Muscle layer of colon (tissue), 2 donors: ENCODE measurements around the gene FGFR3.

Source experiments
- H3K27ac ChIP-seq: one replicate; pipeline ENCODE4 v1.7.0; 2013; ENCODE audit warnings: low read depth, mild to moderate bottlenecking, low read length, moderate library complexity
- H3K27me3 ChIP-seq, 2 donors: one replicate each; pipeline ENCODE4 v1.7.0; 2013; ENCODE audit warnings: low read length in 2 of 2, mild to moderate bottlenecking in 2 of 2; ENCODE audit not compliant: insufficient read depth in 2 of 2, control insufficient read depth in 1 of 2
- H3K36me3 ChIP-seq: one replicate; pipeline ENCODE4 v1.7.0; 2013; ENCODE audit warnings: mild to moderate bottlenecking, low read length; ENCODE audit not compliant: insufficient read depth
- H3K4me1 ChIP-seq: one replicate; pipeline ENCODE4 v1.7.0; 2013; ENCODE audit warnings: mild to moderate bottlenecking, low read length; ENCODE audit not compliant: insufficient read depth
- H3K4me3 ChIP-seq, 2 donors: one replicate each; pipeline ENCODE4 v1.7.0; 2013; ENCODE audit warnings: low read length in 2 of 2, low read depth in 1 of 2, mild to moderate bottlenecking in 1 of 2, moderate library complexity in 1 of 2
- H3K9ac ChIP-seq: one replicate; pipeline ENCODE4 v1.7.0; 2013; ENCODE audit warnings: low read length
- H3K9me3 ChIP-seq: one replicate; pipeline ENCODE4 v1.7.0; 2013; ENCODE audit warnings: mild to moderate bottlenecking, low read length
- donor health status: abdominal sarcoma.
- donor health status: Adenocarcinoma of cecum.

Gene FGFR3

DNA sequence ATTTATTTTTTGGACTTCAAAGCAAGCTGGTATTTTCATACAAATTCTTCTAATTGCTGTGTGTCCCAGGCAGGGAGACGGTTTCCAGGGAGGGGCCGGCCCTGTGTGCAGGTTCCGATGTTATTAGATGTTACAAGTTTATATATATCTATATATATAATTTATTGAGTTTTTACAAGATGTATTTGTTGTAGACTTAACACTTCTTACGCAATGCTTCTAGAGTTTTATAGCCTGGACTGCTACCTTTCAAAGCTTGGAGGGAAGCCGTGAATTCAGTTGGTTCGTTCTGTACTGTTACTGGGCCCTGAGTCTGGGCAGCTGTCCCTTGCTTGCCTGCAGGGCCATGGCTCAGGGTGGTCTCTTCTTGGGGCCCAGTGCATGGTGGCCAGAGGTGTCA is 15.3 kb downstream of the FGFR3 start:
- H3K9ac ChIP-seq = no peak overlapping the region
- no peak overlapping the region for H3K4me3 ChIP-seq
- no peaks in the 10 kb centered on the region for H3K9me3 ChIP-seq
- H3K4me1 ChIP-seq = peaks cover 9% of the 10 kb centered on the region
- no peak overlapping the region for H3K27ac ChIP-seq
- peaks cover 5% of the 10 kb centered on the region for H3K36me3 ChIP-seq
- no peaks in the 10 kb centered on the region for H3K27me3 ChIP-seq

- H3K4me1 ChIP-seq = peaks cover 9% of the 10 kb centered on the region
- no peak overlapping the region for H3K27ac ChIP-seq
- no peaks in the 10 kb centered on the region for H3K9me3 ChIP-seq
- H3K9ac ChIP-seq = no peak overlapping the region
- H3K4me3 ChIP-seq = no peak overlapping the region
- H3K27me3 ChIP-seq = no peaks in the 10 kb centered on the region
- H3K36me3 ChIP-seq = peaks cover 12% of the 10 kb centered on the region
Measured at GRCh38 chr4:1808851-1809753, 16.0 kb downstream of the FGFR3 start.

- Histone ChIP-seq H3K27me3 (no peaks in the 10 kb centered on the region), H3K9me3 (no peaks in the 10 kb centered on the region), H3K4me1 (peaks cover 9% of the 10 kb centered on the region), H3K36me3 (peaks cover 20% of the 10 kb centered on the region), H3K4me3 (no peak overlapping the region), H3K27ac (no peak overlapping the region), H3K9ac (no peak overlapping the region)
Measured at GRCh38 chr4:1809754-1810502, 16.8 kb downstream of the FGFR3 start.

GRCh38 chr4:1810765-1811164 is 17.7 kb downstream of the FGFR3 start:
- H3K4me3 ChIP-seq = no peak overlapping the region
- H3K4me1 ChIP-seq = peaks cover 9% of the 10 kb centered on the region
- H3K9ac ChIP-seq = no peak overlapping the region
- H3K27me3 ChIP-seq = no peaks in the 10 kb centered on the region
- peaks cover 28% of the 10 kb centered on the region for H3K36me3 ChIP-seq
- no peak overlapping the region for H3K27ac ChIP-seq
- H3K9me3 ChIP-seq = no peaks in the 10 kb centered on the region

DNA sequence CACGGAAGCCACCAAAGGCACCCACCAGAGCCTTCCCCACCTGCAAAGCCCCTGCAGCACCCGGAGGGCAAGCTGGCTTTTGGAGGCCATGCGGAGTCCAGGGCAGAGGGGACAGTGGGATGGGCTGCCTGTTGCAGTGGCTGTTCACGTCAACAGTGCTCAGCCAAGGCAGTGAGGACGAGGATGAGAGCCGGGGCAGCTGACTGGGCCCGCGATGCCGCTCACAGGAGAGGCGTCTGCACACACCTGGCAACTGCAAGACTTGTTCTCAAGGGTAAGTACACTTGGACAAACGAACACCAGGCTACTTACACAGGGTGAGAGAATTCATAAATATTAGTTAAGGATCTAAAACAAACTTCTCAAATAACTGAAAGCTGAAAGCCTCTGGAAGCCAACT is 19.6 kb downstream of the FGFR3 start:
- Histone ChIP-seq H3K9ac (no peak overlapping the region), H3K9me3 (no peaks in the 10 kb centered on the region), H3K36me3 (peaks cover 38% of the 10 kb centered on the region), H3K4me3 (no peak overlapping the region), H3K27ac (no peak overlapping the region), H3K27me3 (no peaks in the 10 kb centered on the region), H3K4me1 (peaks cover 9% of the 10 kb centered on the region)

- peaks cover 38% of the 10 kb centered on the region for H3K36me3 ChIP-seq
Measured at GRCh38 chr4:1813231-1813630, 20.1 kb downstream of the FGFR3 start.

DNA sequence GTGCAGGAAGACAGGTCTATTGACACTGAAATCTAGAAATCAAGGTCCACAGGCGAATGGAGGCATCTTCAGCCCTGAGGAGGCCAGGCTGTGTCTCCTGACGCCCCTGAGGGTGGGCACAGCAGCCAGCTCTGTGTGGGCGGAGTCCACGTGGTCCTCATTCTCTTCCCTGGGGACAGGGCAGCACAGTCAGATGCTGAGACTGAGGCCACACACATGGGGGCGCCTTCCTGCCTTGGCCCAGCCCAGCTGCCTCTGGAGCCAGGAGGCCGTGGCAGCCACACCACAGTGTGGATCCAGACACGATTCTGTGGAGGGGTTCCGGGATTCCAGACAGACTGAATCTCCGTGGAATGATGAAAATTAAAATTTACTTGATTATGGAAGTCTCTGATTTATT is 20.8 kb downstream of the FGFR3 start:
- H3K27me3 ChIP-seq = no peaks in the 10 kb centered on the region
- no peak overlapping the region for H3K9ac ChIP-seq
- H3K4me1 ChIP-seq = peaks cover 4% of the 10 kb centered on the region
- peaks cover 39% of the 10 kb centered on the region for H3K36me3 ChIP-seq
- H3K27ac ChIP-seq = no peak overlapping the region
- no peak overlapping the region for H3K4me3 ChIP-seq
- H3K9me3 ChIP-seq = no peaks in the 10 kb centered on the region

More at GRCh38 chr4:1813231-1813630, 20.1 kb downstream of the FGFR3 start:
- Histone ChIP-seq H3K4me3 (no peak overlapping the region), H3K9ac (no peak overlapping the region), H3K4me1 (peaks cover 9% of the 10 kb centered on the region), H3K9me3 (no peaks in the 10 kb centered on the region), H3K27me3 (no peaks in the 10 kb centered on the region), H3K27ac (no peak overlapping the region)

DNA sequence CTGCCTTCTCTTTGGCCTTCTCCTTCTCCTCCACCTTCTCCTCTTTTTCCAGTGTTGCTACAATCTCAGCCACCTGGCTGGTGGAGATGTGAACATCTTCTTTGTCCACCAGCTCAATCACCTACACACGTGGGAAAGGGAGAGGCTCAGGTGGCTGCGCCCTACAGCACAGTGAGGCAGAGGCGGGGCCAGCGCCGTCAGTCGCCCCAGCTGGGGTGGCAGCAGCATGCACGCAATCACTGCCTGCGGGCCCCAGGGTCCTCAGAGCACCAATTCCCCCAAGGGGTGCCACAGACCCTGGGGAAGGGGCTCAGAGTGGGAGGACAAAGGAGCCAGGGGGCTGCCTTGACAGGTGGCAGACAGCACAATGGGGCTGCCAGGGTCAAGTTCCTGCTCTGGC is 21.4 kb downstream of the FGFR3 start:
- Histone ChIP-seq H3K9ac (no peak overlapping the region), H3K9me3 (no peaks in the 10 kb centered on the region), H3K4me3 (no peak overlapping the region), H3K36me3 (peaks cover 44% of the 10 kb centered on the region), H3K4me1 (no peaks in the 10 kb centered on the region), H3K27me3 (no peaks in the 10 kb centered on the region), H3K27ac (no peak overlapping the region)

DNA sequence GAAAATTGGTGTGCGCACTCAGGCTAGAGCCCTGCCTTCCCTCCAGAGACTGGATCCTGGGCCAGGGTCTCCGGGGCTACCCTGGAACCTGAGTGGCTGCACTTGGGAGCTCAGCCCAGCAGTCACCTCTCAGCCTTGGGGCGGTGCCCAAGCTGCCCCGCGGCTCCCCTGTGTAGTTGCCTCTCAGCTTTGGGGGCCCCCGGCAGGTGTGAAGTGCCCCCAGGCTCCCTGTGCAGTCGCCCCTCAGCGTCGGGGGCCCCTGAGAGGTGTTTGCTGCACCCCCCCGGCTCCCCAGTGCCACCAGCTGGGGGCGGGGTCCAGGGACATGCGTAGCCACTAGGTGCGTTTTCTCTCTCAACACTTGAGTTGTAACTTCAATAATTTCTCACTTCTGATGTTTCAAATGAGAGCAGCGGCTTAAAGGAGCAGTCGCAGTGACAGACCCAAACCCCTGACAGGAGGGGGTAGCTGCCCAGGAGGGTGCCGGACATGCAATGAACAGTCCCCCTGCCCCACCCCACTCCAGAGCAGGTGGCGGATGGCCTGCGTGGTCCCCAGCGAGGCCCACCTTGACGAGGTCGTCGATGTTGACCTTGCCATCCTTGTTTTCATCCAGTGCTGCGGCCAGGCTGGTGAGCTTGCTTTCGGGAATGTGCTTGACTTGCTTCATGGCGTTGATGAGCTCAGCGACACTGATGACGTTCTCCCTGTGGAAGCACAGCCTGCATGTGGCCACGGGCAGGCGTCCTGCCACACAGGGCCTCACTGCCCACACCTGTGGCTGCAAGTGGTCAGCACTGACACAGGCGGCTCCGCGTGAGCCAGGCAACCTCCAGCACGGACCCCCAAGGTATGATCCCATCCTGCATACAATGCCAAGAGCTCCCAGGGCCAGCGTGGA is 22.3 kb downstream of the FGFR3 start:
- Histone ChIP-seq H3K9ac (no peak overlapping the region), H3K4me3 (no peak overlapping the region), H3K36me3 (peaks cover 52% of the 10 kb centered on the region), H3K27me3 (no peaks in the 10 kb centered on the region), H3K27ac (no peak overlapping the region), H3K9me3 (no peaks in the 10 kb centered on the region), H3K4me1 (no peaks in the 10 kb centered on the region)

GRCh38 chr4:1815997-1816860 is 23.1 kb downstream of the FGFR3 start:
- Histone ChIP-seq H3K4me1 (no peaks in the 10 kb centered on the region), H3K36me3 (peaks cover 53% of the 10 kb centered on the region), H3K9me3 (no peaks in the 10 kb centered on the region), H3K9ac (no peak overlapping the region), H3K4me3 (no peak overlapping the region), H3K27me3 (no peaks in the 10 kb centered on the region), H3K27ac (no peak overlapping the region)
